ENCODE data around the gene CCDC85C. TPM values are rescaled to one million over a fixed set of nuclear protein-coding genes. Genes with fewer than 3 reads are reported as not detected.

The CCDC85C gene
- total RNA-seq, 1 experiment from 2014 or later: 33.2 TPM

DNA sequence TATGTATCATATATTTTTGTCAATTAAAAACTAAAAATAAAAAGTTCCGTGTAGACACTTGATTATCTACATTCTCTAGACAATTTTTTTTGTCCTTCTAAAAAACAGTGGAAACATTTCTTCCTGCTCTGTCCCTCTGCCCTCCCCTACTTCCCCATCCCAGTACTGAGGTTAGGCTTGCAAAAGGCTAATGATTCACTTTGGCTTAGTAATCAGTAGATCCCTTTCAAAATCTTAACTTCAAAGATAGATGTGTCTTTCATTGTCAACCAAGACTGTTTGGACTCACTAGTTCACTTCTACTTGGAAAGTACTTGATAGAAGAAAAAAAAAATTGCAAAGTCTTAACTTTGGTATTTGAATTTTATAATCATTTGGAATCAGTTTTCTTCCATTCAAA, 127.1 kb downstream of the CCDC85C start:
- H3K4ac ChIP-seq (ENCODE audit: low read depth, low read length): no peak overlapping the region
- no peak overlapping the region for H2AK5ac ChIP-seq (ENCODE audit: insufficient read length, low read length)
- DNase-seq: no peak
- peaks cover 6% of the 10 kb centered on the region for H3K79me1 ChIP-seq (ENCODE audit: insufficient read depth, low read depth, low read length, poor library complexity, severe bottlenecking)
- H2BK120ac ChIP-seq (ENCODE audit: low read depth, low read length, poor library complexity, severe bottlenecking): no peak overlapping the region
- no peak overlapping the region for H3K4me2 ChIP-seq (ENCODE audit: insufficient read depth, insufficient read length, low read length)
- peaks cover 4% of the 10 kb centered on the region; the same call in 1 of the 2 replicates for H3K4me1 ChIP-seq (ENCODE audit: insufficient read depth, low read length)
- Mint-ChIP-seq H3K27ac (no peak overlapping the region), H3K9me3 (no peaks in the 10 kb centered on the region), H3K27me3 (ENCODE audit: low read depth) (no peaks in the 10 kb centered on the region), H3K36me3 (ENCODE audit: insufficient read depth in 1 of 3, low read depth in 3 of 3) (no peaks in the 10 kb centered on the region), H3K4me1 (peaks cover 26 to 37% of the 10 kb centered on the region in 2 experiments), H3K4me3 (no peak overlapping the region)
- H3K27ac ChIP-seq (ENCODE audit: insufficient read length, low read depth, low read length): no peak overlapping the region
- no peak overlapping the region for H3K18ac ChIP-seq (ENCODE audit: insufficient read length, low read depth, low read length)
- H4K20me1 ChIP-seq (ENCODE audit: control insufficient read depth, insufficient read depth, insufficient read length): no peaks in the 10 kb centered on the region
- no peak overlapping the region for H2AFZ ChIP-seq (ENCODE audit: low read length)
- H3K9me3 ChIP-seq (ENCODE audit: control insufficient read depth, low read depth, low read length): no peaks in the 10 kb centered on the region
- H4K8ac ChIP-seq (replicated peaks; ENCODE audit: insufficient read length, low read depth, low read length): no peak overlapping the region
- H2BK12ac ChIP-seq (ENCODE audit: insufficient read length, low read depth, low read length): no peak overlapping the region
- H3K14ac ChIP-seq (ENCODE audit: insufficient read depth, low read length): no peak overlapping the region
- no peaks in the 10 kb centered on the region for H3K27me3 ChIP-seq (ENCODE audit: insufficient read depth, low read length)
- H2BK20ac ChIP-seq (ENCODE audit: low read depth, low read length, poor library complexity, severe bottlenecking): no peak overlapping the region
- peaks cover 40% of the 10 kb centered on the region; the same call in 1 of the 2 replicates for H3K79me2 ChIP-seq (ENCODE audit: insufficient read depth, low read length)
- H3K23ac ChIP-seq (ENCODE audit: insufficient read length, low read depth, low read length): no peak overlapping the region
- no peak overlapping the region for H3K9ac ChIP-seq (ENCODE audit: extremely low read depth, insufficient read length, low read length)
- H4K91ac ChIP-seq (ENCODE audit: insufficient read length, low read depth, low read length): no peak overlapping the region
- no peak overlapping the region for H2BK5ac ChIP-seq (ENCODE audit: insufficient read length, low read length)
- H3K56ac ChIP-seq (ENCODE audit: insufficient read length, low read depth, low read length): no peak overlapping the region
- TF ChIP-seq, protein P1, sequence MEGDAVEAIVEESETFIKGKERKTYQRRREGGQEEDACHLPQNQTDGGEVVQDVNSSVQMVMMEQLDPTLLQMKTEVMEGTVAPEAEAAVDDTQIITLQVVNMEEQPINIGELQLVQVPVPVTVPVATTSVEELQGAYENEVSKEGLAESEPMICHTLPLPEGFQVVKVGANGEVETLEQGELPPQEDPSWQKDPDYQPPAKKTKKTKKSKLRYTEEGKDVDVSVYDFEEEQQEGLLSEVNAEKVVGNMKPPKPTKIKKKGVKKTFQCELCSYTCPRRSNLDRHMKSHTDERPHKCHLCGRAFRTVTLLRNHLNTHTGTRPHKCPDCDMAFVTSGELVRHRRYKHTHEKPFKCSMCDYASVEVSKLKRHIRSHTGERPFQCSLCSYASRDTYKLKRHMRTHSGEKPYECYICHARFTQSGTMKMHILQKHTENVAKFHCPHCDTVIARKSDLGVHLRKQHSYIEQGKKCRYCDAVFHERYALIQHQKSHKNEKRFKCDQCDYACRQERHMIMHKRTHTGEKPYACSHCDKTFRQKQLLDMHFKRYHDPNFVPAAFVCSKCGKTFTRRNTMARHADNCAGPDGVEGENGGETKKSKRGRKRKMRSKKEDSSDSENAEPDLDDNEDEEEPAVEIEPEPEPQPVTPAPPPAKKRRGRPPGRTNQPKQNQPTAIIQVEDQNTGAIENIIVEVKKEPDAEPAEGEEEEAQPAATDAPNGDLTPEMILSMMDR (conservative IDR thresholded peaks at IDR 0.05): no peak
- no peak overlapping the region for H4K5ac ChIP-seq (ENCODE audit: insufficient read length, low read depth, low read length)
- no peak overlapping the region for H2BK15ac ChIP-seq (ENCODE audit: low read depth, low read length)
- WGBS (ENCODE audit: extremely low coverage, insufficient read length, low lambda C conversion rate): no CpG with 5 or more reads among the region's 1 CpG
- H3T11ph ChIP-seq (ENCODE audit: low read length): no peak overlapping the region
- H3K23me2 ChIP-seq (ENCODE audit: insufficient read length, low read depth, low read length, poor library complexity, severe bottlenecking): peaks cover 7% of the 10 kb centered on the region
